ENCODE results near the gene S100A16. TPM values are rescaled to one million over a fixed set of nuclear protein-coding genes. Genes with fewer than 3 reads are reported as not detected.
A peak's percentile ranks its signal among the peaks of the same experiment; 100 is the strongest.

The S100A16 gene
- total RNA-seq, 1 experiment from 2014 or later: 196 TPM

DNA sequence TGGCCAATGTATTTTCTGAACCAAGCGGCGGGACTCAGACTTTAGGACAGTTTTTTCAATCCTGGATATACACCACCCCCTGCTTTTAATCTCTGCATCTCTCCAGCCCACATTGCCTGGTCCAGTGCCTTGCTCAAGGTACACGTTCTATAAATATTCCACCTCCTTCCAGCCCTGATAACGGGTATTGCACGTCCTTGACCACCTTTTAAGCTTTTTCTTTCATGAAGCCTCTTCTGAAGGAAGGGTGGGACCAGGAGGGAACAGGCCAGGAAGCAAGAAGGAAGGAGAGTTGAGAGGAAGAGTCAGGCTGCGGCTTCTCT lies 3.4 kb downstream of the S100A16 start:
- intact Hi-C loops (cut with micrococcal nuclease): no loop called here
- Histone ChIP-seq H3K79me2 (ENCODE audit: insufficient read depth, low read length) (peaks cover 65% of the 10 kb centered on the region), H3K27me3 (ENCODE audit: insufficient read depth, low read length) (no peaks in the 10 kb centered on the region), H3K4me2 (ENCODE audit: low read length) (peak overlapping the region; percentile 88), H3K27ac (ENCODE audit: low read depth, low read length) (peak overlapping the region; percentile 72), H3K4me3 (replicated peaks in 1 of 2; ENCODE audit: low read depth in 1 of 2, low read length in 2 of 2) (peak overlapping the region; percentile 51 to 59), H3K4me1 (ENCODE audit: control insufficient read depth in 1 of 2, insufficient read depth in 2 of 2, low read length in 2 of 2) (peaks cover 47 to 70% of the 10 kb centered on the region in 2 experiments), H3K36me3 (ENCODE audit: control insufficient read depth in 1 of 2, insufficient read depth in 2 of 2, low read length in 2 of 2) (peaks cover 3 to 17% of the 10 kb centered on the region in 2 experiments; a peak in 3 of 4 replicates), H3K9me3 (ENCODE audit: control insufficient read depth in 1 of 2, insufficient read depth in 1 of 2, low read depth in 1 of 2, low read length in 2 of 2) (no peaks in the 10 kb centered on the region), H3K9ac (ENCODE audit: low read length) (peak overlapping the region; percentile 73), H4K20me1 (ENCODE audit: insufficient read depth) (no peaks in the 10 kb centered on the region), H2AFZ (ENCODE audit: low read depth, low read length, poor library complexity, severe bottlenecking) (no peak overlapping the region), H3K9me2 (ENCODE audit: insufficient read depth) (no peaks in the 10 kb centered on the region)
- RAD21 ChIA-PET (ENCODE audit: low non-redundant PET in 1 of 2, low total read pairs in 2 of 2, uncharacterized antibody in 2 of 2, unreplicated experiment in 2 of 2): interaction anchor here in 1 of 2 experiments (1.1 kb wide), 2 partner anchors 18 to 75 kb away, joined by 3 to 4 read pairs; partner anchors contain the start of gene S100A13
- DNase-seq (ENCODE audit: low read depth, low spot score) (no peak), ATAC-seq (no peak)
- BruUV-seq (replicated peaks): TSS peak; percentile 80
- no peak for TF ChIP-seq ZBTB33 (IDR thresholded peaks at IDR 0.05; ENCODE audit: extremely low read depth, insufficient replicate concordance, low read length)
- no peak for TF ChIP-seq ZFX (IDR thresholded peaks at IDR 0.05)
- no peak for TF ChIP-seq POLR2AphosphoS5 (IDR thresholded peaks at IDR 0.05; ENCODE audit: low read depth, low read length)
- TF ChIP-seq CBX3 (IDR thresholded peaks at IDR 0.05; ENCODE audit: low read depth): no peak
- TF ChIP-seq CTCF (IDR thresholded peaks at IDR 0.05 in 2 of 3, conservative IDR thresholded peaks at IDR 0.05 in 1 of 3; ENCODE audit: borderline replicate concordance in 1 of 3, insufficient read depth in 1 of 3, low read depth in 2 of 3, low read length in 2 of 3): no peak
- TF ChIP-seq EZH2 (IDR thresholded peaks at IDR 0.05): no peak
- TF ChIP-seq FOSL1 (IDR thresholded peaks at IDR 0.05; ENCODE audit: low read depth): no peak
- TF ChIP-seq, protein P1, sequence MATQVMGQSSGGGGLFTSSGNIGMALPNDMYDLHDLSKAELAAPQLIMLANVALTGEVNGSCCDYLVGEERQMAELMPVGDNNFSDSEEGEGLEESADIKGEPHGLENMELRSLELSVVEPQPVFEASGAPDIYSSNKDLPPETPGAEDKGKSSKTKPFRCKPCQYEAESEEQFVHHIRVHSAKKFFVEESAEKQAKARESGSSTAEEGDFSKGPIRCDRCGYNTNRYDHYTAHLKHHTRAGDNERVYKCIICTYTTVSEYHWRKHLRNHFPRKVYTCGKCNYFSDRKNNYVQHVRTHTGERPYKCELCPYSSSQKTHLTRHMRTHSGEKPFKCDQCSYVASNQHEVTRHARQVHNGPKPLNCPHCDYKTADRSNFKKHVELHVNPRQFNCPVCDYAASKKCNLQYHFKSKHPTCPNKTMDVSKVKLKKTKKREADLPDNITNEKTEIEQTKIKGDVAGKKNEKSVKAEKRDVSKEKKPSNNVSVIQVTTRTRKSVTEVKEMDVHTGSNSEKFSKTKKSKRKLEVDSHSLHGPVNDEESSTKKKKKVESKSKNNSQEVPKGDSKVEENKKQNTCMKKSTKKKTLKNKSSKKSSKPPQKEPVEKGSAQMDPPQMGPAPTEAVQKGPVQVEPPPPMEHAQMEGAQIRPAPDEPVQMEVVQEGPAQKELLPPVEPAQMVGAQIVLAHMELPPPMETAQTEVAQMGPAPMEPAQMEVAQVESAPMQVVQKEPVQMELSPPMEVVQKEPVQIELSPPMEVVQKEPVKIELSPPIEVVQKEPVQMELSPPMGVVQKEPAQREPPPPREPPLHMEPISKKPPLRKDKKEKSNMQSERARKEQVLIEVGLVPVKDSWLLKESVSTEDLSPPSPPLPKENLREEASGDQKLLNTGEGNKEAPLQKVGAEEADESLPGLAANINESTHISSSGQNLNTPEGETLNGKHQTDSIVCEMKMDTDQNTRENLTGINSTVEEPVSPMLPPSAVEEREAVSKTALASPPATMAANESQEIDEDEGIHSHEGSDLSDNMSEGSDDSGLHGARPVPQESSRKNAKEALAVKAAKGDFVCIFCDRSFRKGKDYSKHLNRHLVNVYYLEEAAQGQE (IDR thresholded peaks at IDR 0.05; ENCODE audit: low read depth): no peak
- TF ChIP-seq ATF3 (IDR thresholded peaks at IDR 0.05): no peak
- POLR2A ChIA-PET: interaction anchor here (0.8 to 9.1 kb wide), 7 partner anchors 8 to 75 kb away, joined by 3 to 61 read pairs (median 5); partner anchors contain the start of genes CHTOP, S100A13 and S100A6
- CTCF ChIA-PET: no interaction called here

Data from HCT116 (cell line).